ENCODE data around the gene NPLOC4.

Gene NPLOC4

GRCh38 chr17:81664051-81664470, 27.1 kb upstream of the NPLOC4 start:
- H3K4me3 ChIP-seq (ENCODE audit: low read depth, low read length) = no peak overlapping the region
- TF ChIP-seq CTCF (IDR thresholded peaks at IDR 0.05; ENCODE audit: control insufficient read depth, extremely low read depth, insufficient read depth) = no peak
- DNase-seq (ENCODE audit: low read depth) = no peak

DNA sequence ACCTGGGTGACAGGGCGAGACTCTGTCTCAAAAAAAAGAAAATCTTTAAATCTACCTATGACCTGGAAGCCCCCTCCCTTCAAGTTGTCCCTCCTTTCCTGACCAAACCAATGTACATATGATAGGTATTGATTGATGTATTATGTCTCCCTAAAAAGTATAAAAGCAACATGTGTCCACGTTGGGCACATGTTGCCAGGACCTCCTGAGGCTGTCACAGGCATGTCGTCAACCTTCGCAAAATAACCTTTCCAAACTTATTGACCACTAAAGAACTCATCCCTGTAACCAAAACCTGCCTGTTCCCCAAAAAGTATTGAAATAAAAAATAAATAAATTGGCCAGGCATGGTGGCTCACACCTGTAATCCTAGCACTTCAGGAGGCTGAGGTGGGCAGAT, 25.1 kb upstream of the NPLOC4 start:
- no peak for TF ChIP-seq CTCF (IDR thresholded peaks at IDR 0.05; ENCODE audit: control insufficient read depth, extremely low read depth, insufficient read depth)
- no peak for DNase-seq (ENCODE audit: low read depth)

DNA sequence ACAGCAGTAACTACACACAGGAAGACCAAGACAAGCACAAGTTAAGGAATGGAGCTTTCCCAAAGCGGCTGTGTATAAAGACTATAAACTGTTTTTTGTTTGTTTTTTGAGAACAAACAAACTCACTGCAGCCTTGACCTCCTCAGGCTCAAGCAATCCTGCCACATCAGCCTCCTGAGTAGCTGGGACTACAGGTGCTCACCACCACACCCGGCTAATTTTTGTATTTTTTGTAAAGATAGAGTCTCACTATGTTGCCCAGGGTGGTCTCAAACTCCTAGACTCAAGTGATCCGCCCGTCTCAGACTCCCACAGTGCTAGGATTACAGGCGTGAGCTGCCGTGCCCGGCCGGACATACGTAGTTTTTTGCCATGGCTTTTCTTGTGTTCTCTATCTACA, 23.5 kb upstream of the NPLOC4 start:
- DNase-seq (ENCODE audit: low read depth) = no peak
- TF ChIP-seq CTCF (IDR thresholded peaks at IDR 0.05; ENCODE audit: control insufficient read depth, extremely low read depth, insufficient read depth) = no peak
- no peak overlapping the region for H3K4me3 ChIP-seq (ENCODE audit: low read depth, low read length)

More for the DNA sequence above, 25.1 kb upstream of the NPLOC4 start:
- H3K4me3 ChIP-seq (ENCODE audit: low read depth, low read length) = no peak overlapping the region

DNA sequence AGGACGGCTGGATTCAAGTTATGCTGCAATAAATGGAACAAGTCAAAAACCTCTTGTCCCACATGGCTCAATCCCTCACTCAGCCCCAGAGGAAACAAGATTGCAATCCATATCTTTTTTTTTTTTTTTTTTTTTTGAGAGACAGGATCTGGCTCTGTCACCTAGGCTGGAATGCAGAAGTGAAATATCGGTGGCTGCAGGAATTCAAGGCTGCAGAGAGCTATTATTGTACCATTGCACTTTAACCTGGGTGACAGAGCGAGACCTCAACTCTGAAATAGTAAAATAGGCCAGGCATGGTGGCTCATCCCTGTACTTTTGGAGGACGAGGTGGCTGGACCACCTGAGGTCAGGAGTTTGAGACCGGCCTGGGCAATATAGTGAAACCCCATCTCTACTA, 22.1 kb upstream of the NPLOC4 start:
- no peak for TF ChIP-seq CTCF (IDR thresholded peaks at IDR 0.05; ENCODE audit: control insufficient read depth, extremely low read depth, insufficient read depth)
- no peak overlapping the region for H3K4me3 ChIP-seq (ENCODE audit: low read depth, low read length)
- no peak for DNase-seq (ENCODE audit: low read depth)

DNA sequence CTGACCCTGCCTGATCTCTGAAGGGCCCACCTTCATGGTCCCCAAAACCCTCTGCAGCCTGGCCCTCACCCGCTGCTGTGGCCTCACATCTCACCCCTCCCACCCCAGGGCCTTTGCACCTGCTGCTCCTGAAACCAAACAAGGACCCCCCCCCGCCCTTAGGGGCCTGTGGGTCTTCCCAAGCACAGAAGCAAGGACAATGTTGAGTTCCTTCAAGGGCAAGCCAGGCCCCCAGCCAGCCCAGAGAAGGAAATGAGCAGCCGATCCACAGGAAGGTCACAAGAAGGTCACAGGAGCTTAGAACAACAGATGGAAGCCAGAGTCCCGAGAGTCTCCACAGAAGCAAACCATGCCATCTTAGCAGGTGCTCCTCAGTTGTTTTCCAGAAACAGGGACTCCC, 19.9 kb upstream of the NPLOC4 start:
- no peak overlapping the region for H3K4me3 ChIP-seq (ENCODE audit: low read depth, low read length)
- TF ChIP-seq CTCF (IDR thresholded peaks at IDR 0.05; ENCODE audit: control insufficient read depth, extremely low read depth, insufficient read depth) = no peak
- DNase-seq (ENCODE audit: low read depth) = no peak

GRCh38 chr17:81656118-81656743, 19.3 kb upstream of the NPLOC4 start, which contains the start of gene PDE6G:
Gene PDE6G (minus strand): TSS chr17:81656542. CDS start chr17:81653305, 3,237 bp downstream.
- no peak for TF ChIP-seq CTCF (IDR thresholded peaks at IDR 0.05; ENCODE audit: control insufficient read depth, extremely low read depth, insufficient read depth)
- DNase-seq (ENCODE audit: low read depth) = no peak
- H3K4me3 ChIP-seq (ENCODE audit: low read depth, low read length) = no peak within 1 kb of the TSS
